GM12878 (cell line): ENCODE measurements around the gene WTAP. TPM values are rescaled to one million over a fixed set of nuclear protein-coding genes. Genes with fewer than 3 reads are reported as not detected.

ENCODE experiments used
- ATAC-seq: fragments of 200-7000 bp; cut with Tn5 transposase; 3 replicates; pipeline ENCODE4 v1.9.1; 2020; ENCODE audit warnings: mild to moderate bottlenecking, moderate library complexity
- BruUV-seq: library from RNA; stranded (reverse); fragments of 400-500 nt; replicated peaks from 2 replicates; lab custom pipeline; 2021; lab: Mats Ljungman, UMichigan
- CTCF ChIA-PET: fragments of 300-600 bp; sonication (Branson Sonifier 250); formaldehyde crosslinking; extraction: SDS; loops from one replicate; lab custom pipeline; 2021; ENCODE audit warnings: inconsistent platforms; lab: Yijun Ruan, JAX
- POLR2A ChIA-PET: fragments of 350-600 bp; formaldehyde crosslinking; extraction: SDS; loops from one replicate; lab custom pipeline; 2021; ENCODE audit warnings: inconsistent platforms; lab: Charles Lee
- RAD21 ChIA-PET: fragments of 300-600 bp; sonication (Branson Sonifier 250); formaldehyde crosslinking; loops from one replicate; lab custom pipeline; 2023; ENCODE audit warnings: antibody characterized with exemption; ENCODE audit not compliant: unreplicated experiment; lab: Charles Lee
- SMC1A ChIA-PET: fragments of 300-600 bp; sonication (Branson Sonifier 250); formaldehyde crosslinking; loops from one replicate; lab custom pipeline; 2023; ENCODE audit not compliant: unreplicated experiment, uncharacterized antibody; lab: Charles Lee
- DNase-seq: peaks from one replicate; pipeline ENCODE4 v3.0.0-alpha.2; 2011; ENCODE audit warnings: low read depth, low spot score
- FAIRE-seq: peaks from 3 replicates; lab custom pipeline; 2011; peaks lifted over from hg19 to GRCh38; lab: Jason Lieb, UNC
- H2AFZ ChIP-seq: 2 replicates; pipeline ENCODE4 v1.6.0; 2011; ENCODE audit warnings: low read depth, low read length, control low read depth; ENCODE audit not compliant: control insufficient read depth
- H3K27ac ChIP-seq: 2 replicates; pipeline ENCODE4 v1.5.1; 2011; ENCODE audit warnings: control low read depth; ENCODE audit not compliant: control insufficient read depth, insufficient read depth
- H3K27me3 ChIP-seq, 2 experiments: replicated peaks in 1 of 2; 2 replicates each; pipeline versions ENCODE4 v1.6.0 to v1.6.1; 2011; ENCODE audit warnings: low read length in 1 of 2; ENCODE audit not compliant: control insufficient read depth in 2 of 2, insufficient read depth in 2 of 2
- H3K36me3 ChIP-seq, 2 experiments: 2 replicates each; pipeline ENCODE4 v1.5.1; 2011; ENCODE audit warnings: low read length in 1 of 2; ENCODE audit not compliant: control insufficient read depth in 2 of 2, insufficient read depth in 2 of 2
- H3K4me1 ChIP-seq: 2 replicates; pipeline ENCODE4 v1.6.1; 2011; ENCODE audit warnings: mild to moderate bottlenecking, low read length, moderate library complexity, mixed read lengths; ENCODE audit not compliant: control insufficient read depth, insufficient read depth
- H3K4me2 ChIP-seq: 2 replicates; pipeline ENCODE4 v1.6.0; 2011; ENCODE audit warnings: control low read depth; ENCODE audit not compliant: control insufficient read depth, insufficient read depth
- H3K4me3 ChIP-seq: fragments of 200-600 bp; sonication (generic); 2 replicates; pipeline ENCODE4 v1.5.1; 2016
- H3K79me2 ChIP-seq: 2 replicates; pipeline ENCODE4 v1.6.0; 2011; ENCODE audit warnings: low read length; ENCODE audit not compliant: control insufficient read depth, insufficient read depth
- H3K9ac ChIP-seq: 2 replicates; pipeline ENCODE4 v1.8.0; 2011; ENCODE audit warnings: low read length, control low read depth, mixed read lengths; ENCODE audit not compliant: control insufficient read depth, insufficient read depth
- H3K9me3 ChIP-seq: replicated peaks from 3 replicates; pipeline ENCODE4 v1.5.1; 2011; ENCODE audit warnings: mild to moderate bottlenecking, low read length; ENCODE audit not compliant: control insufficient read depth, insufficient read depth
- H4K20me1 ChIP-seq: 2 replicates; pipeline ENCODE4 v1.6.0; 2011; ENCODE audit not compliant: control insufficient read depth, insufficient read depth
- ASH2L ChIP-seq: fragments of 300-600, 200-600 bp; sonication (generic); IDR thresholded peaks from 2 replicates; pipeline ENCODE4 v1.6.1; 2017; ENCODE audit warnings: low read depth, mild to moderate bottlenecking, borderline replicate concordance
- BHLHE40 ChIP-seq, 2 experiments: fragments of 450-650 bp in 1 of 2; IDR thresholded peaks; 2 replicates each; pipeline ENCODE4 v1.6.1; 2011 to 2017; ENCODE audit warnings: low read depth in 2 of 2, borderline replicate concordance in 1 of 2, improper control_type of control experiment in 1 of 2, low read length in 1 of 2, mild to moderate bottlenecking in 1 of 2
- EZH2 ChIP-seq: IDR thresholded peaks from 2 replicates; pipeline ENCODE4 v1.6.1; 2012; ENCODE audit warnings: low read depth, mild to moderate bottlenecking, control low read depth, inconsistent platforms, low read length, borderline replicate concordance; ENCODE audit not compliant: control insufficient read depth
- FOS ChIP-seq: IDR thresholded peaks from 3 replicates; pipeline ENCODE4 v1.6.1; 2011; ENCODE audit warnings: borderline replicate concordance; ENCODE audit not compliant: insufficient read length; ENCODE audit errors: extremely low read depth
- HDGF ChIP-seq: fragments of 450-650 bp; IDR thresholded peaks from 2 replicates; pipeline ENCODE4 v1.6.1; 2016; ENCODE audit warnings: antibody characterized with exemption
- IKZF2 ChIP-seq, 2 experiments: fragments of 450-650 bp; IDR thresholded peaks; 2 replicates each; pipeline ENCODE4 v1.6.1; 2017; ENCODE audit warnings: mild to moderate bottlenecking in 2 of 2, moderate library complexity in 2 of 2
- KAT2A ChIP-seq: conservative IDR thresholded peaks from 2 replicates; pipeline ENCODE4 v1.6.1; 2011; ENCODE audit warnings: low read depth, low read length; ENCODE audit not compliant: control insufficient read depth
- KLF5 ChIP-seq: fragments of 450-650 bp; IDR thresholded peaks from 2 replicates; pipeline ENCODE4 v1.6.1; 2014; ENCODE audit warnings: mild to moderate bottlenecking; ENCODE audit not compliant: partially characterized antibody
- MYB ChIP-seq: fragments of 150-350 bp; IDR thresholded peaks from 2 replicates; pipeline ENCODE4 v1.6.1; 2014; ENCODE audit warnings: mild to moderate bottlenecking, low read depth, low read length, borderline replicate concordance
- NFYB ChIP-seq: IDR thresholded peaks from 2 replicates; pipeline ENCODE4 v1.6.1; 2011; ENCODE audit warnings: low read depth, mild to moderate bottlenecking, low read length, improper control_type of control experiment, moderate library complexity; ENCODE audit not compliant: insufficient read depth
- SMAD1 ChIP-seq: fragments of 450-650 bp; IDR thresholded peaks from 2 replicates; pipeline ENCODE4 v1.6.1; 2018; ENCODE audit warnings: mild to moderate bottlenecking, low read depth; ENCODE audit not compliant: partially characterized antibody
- SMARCA5 ChIP-seq: fragments of 450-650 bp; IDR thresholded peaks from 2 replicates; pipeline ENCODE4 v1.6.1; 2017; ENCODE audit warnings: mild to moderate bottlenecking
- STAT3 ChIP-seq: IDR thresholded peaks from 2 replicates; pipeline ENCODE4 v1.6.1; 2011; ENCODE audit warnings: low read depth, low read length, improper control_type of control experiment
- TARDBP ChIP-seq: IDR thresholded peaks from 2 replicates; pipeline ENCODE4 v1.6.1; 2016; ENCODE audit warnings: borderline replicate concordance
- TCF3 ChIP-seq: IDR thresholded peaks from 2 replicates; pipeline ENCODE4 v1.6.1; 2012; ENCODE audit warnings: low read depth, mild to moderate bottlenecking, low read length, borderline replicate concordance; ENCODE audit not compliant: insufficient read depth
- ZNF687 ChIP-seq: fragments of 450-650 bp; IDR thresholded peaks from 2 replicates; pipeline ENCODE4 v1.6.1; 2017; ENCODE audit warnings: mild to moderate bottlenecking, moderate library complexity
- WGBS: methylation state at CpG from one replicate; pipeline ENCODE4 v1.1.6; 2016; ENCODE audit warnings: low lambda C conversion rate; ENCODE audit not compliant: insufficient replicate concordance, insufficient coverage; ENCODE audit errors: missing lambda C conversion rate; 5-methylcytosine and 5-hydroxymethylcytosine counted together
- in situ Hi-C: fragments of 300-500 bp; cut with MboI; formaldehyde crosslinking; loops from 9 replicates; pipeline ENCODE4 v1.14.3; 2018; ENCODE audit warnings: mixed read lengths
- intact Hi-C: fragments of 100-400 bp; cut with micrococcal nuclease; formaldehyde crosslinking; loops from one replicate; pipeline ENCODE4 v1.14.2; 2022; ENCODE audit not compliant: unreplicated experiment
- polyA plus RNA-seq, 11 experiments: library from polyadenylated mRNA; depleted of rRNA in 4 of 11; unstranded in 6 of 11; stranded (reverse) in 5 of 11; fragments of >200 nt; fragmentation: Nextera tagmentation in 4 of 11; fragmentation: Illumina TruSeq in 1 of 11; extraction: Ambion mirVana in 4 of 11; extraction: Trizol in 1 of 11; gene quantifications; 1 replicate in 1 of 11; 2 replicates in 10 of 11; pipeline versions ENCODE4 v1.2.1 to v1.2.3, GENCODE V29; 2011 to 2016; ENCODE audit warnings: inconsistent platforms in 2 of 11, missing spikeins in 2 of 11, low read depth in 1 of 11
- total RNA-seq, 4 experiments: library from RNA; depleted of rRNA in 3 of 4; stranded (reverse); fragments of >200 nt in 3 of 4; fragmentation: Illumina TruSeq in 1 of 4; extraction: Trizol in 1 of 4; gene quantifications; 2 replicates each; pipeline versions ENCODE4 v1.2.1 to v1.2.3, GENCODE V29; 2013 to 2021
- TF ChIP-seq, protein P1 (sequence below): fragments of 450-650 bp; IDR thresholded peaks from 2 replicates; pipeline ENCODE4 v1.6.1; 2018; ENCODE audit warnings: mild to moderate bottlenecking, low read depth, moderate library complexity; ENCODE audit not compliant: partially characterized antibody

Gene WTAP
- total and polyA plus RNA-seq, 10 of the 15 experiments (the other 5 are each of a cell fraction or from before 2014, with no cell fraction given), result 38.7 to 132 (median 83.1) TPM

- 92% methylated on average over 1 of the region's 1 CpG for WGBS
- ChIA-PET RAD21 (no interaction called here), POLR2A (interaction anchor here (0.6 to 1.2 kb wide), 3 partner anchors 11 to 164 kb away, joined by 4 to 5 read pairs (median 4); no protein-coding TSS in a partner anchor), SMC1A (interaction anchor here (0.6 to 0.7 kb wide), 2 partner anchors 30 to 190 kb away, joined by 3 read pairs; no protein-coding TSS in a partner anchor), CTCF (no interaction called here)
- peaks cover 3 to 49% of the 10 kb centered on the region in 2 experiments for H3K36me3 ChIP-seq
- no peak overlapping the region for H3K9ac ChIP-seq
- H3K27me3 ChIP-seq, result no peaks in the 10 kb centered on the region
- no peaks in the 10 kb centered on the region for H4K20me1 ChIP-seq
- in situ Hi-C loops (no loop called here), intact Hi-C loops (no loop called here)
- DNase-seq (no peak), ATAC-seq (no peak), FAIRE-seq (no peak)
- H3K4me3 ChIP-seq, result no peak overlapping the region
- H3K79me2 ChIP-seq, result peaks cover 2% of the 10 kb centered on the region
- H2AFZ ChIP-seq, result no peak overlapping the region
- H3K4me2 ChIP-seq, result no peak overlapping the region
- no peaks in the 10 kb centered on the region for H3K9me3 ChIP-seq
- no TSS peak for BruUV-seq
- H3K4me1 ChIP-seq, result no peaks in the 10 kb centered on the region
- no peak overlapping the region for H3K27ac ChIP-seq
- TF ChIP-seq MYB (no peak), EZH2 (no peak), NFYB (no peak), SMAD1 (no peak), BHLHE40 (IDR thresholded peaks at IDR 0.05; ENCODE audit: borderline replicate concordance in 1 of 2, low read depth in 2 of 2, low read length in 1 of 2) (no peak), KLF5 (no peak), IKZF2 (IDR thresholded peaks at IDR 0.05) (no peak), TARDBP (no peak), FOS (no peak), TCF3 (no peak), HDGF (no peak), ASH2L (no peak), SMARCA5 (no peak), STAT3 (no peak), KAT2A (no peak), ZNF687 (no peak)
- TF ChIP-seq, protein P1, sequence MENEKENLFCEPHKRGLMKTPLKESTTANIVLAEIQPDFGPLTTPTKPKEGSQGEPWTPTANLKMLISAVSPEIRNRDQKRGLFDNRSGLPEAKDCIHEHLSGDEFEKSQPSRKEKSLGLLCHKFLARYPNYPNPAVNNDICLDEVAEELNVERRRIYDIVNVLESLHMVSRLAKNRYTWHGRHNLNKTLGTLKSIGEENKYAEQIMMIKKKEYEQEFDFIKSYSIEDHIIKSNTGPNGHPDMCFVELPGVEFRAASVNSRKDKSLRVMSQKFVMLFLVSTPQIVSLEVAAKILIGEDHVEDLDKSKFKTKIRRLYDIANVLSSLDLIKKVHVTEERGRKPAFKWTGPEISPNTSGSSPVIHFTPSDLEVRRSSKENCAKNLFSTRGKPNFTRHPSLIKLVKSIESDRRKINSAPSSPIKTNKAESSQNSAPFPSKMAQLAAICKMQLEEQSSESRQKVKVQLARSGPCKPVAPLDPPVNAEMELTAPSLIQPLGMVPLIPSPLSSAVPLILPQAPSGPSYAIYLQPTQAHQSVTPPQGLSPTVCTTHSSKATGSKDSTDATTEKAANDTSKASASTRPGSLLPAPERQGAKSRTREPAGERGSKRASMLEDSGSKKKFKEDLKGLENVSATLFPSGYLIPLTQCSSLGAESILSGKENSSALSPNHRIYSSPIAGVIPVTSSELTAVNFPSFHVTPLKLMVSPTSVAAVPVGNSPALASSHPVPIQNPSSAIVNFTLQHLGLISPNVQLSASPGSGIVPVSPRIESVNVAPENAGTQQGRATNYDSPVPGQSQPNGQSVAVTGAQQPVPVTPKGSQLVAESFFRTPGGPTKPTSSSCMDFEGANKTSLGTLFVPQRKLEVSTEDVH, result no peak
Measured at GRCh38 chr6:159778131-159778530, 50.8 kb downstream of the WTAP start.
